IMR-90 (cell line): ENCODE results near the gene SRRM2. TPM values are rescaled to one million over a fixed set of nuclear protein-coding genes. Genes with fewer than 3 reads are reported as not detected.

Source experiments
- ATAC-seq: fragments of 200-7000 bp; cut with Tn5 transposase; 2 replicates; pipeline ENCODE4 v1.9.1; 2020; ENCODE audit warnings: low read depth, mild to moderate bottlenecking, moderate library complexity
- BruUV-seq: library from RNA; stranded (reverse); fragments of 400-500 nt; replicated peaks from 2 replicates; lab custom pipeline; 2021; lab: Mats Ljungman, UMichigan
- CTCF ChIA-PET: fragments of 300-600 bp; formaldehyde crosslinking; extraction: SDS; loops from one replicate; lab custom pipeline; 2021; ENCODE audit warnings: antibody characterized with exemption; lab: Yijun Ruan, JAX
- POLR2A ChIA-PET: fragments of 300-600 bp; sonication (Branson Sonifier 250); formaldehyde crosslinking; loops from one replicate; lab custom pipeline; 2022; ENCODE audit warnings: antibody characterized with exemption; ENCODE audit not compliant: unreplicated experiment; lab: Charles Lee
- DNase-seq: peaks from one replicate; pipeline ENCODE4 v3.0.0; 2013
- H2AFZ ChIP-seq: replicated peaks from 2 replicates; pipeline ENCODE3; 2013; ENCODE audit warnings: low read length, mild to moderate bottlenecking; ENCODE audit not compliant: poor library complexity
- H2AK5ac ChIP-seq: 2 replicates; pipeline ENCODE4 v1.6.1; 2013; ENCODE audit warnings: low read depth, low read length, inconsistent platforms
- H2AK9ac ChIP-seq: replicated peaks from 2 replicates; pipeline ENCODE3; 2013; ENCODE audit warnings: mild to moderate bottlenecking, low read depth, low read length, moderate library complexity; ENCODE audit not compliant: poor library complexity
- H2BK120ac ChIP-seq: 2 replicates; pipeline ENCODE4 v1.6.1; 2013; ENCODE audit warnings: low read depth, low read length, inconsistent platforms
- H2BK15ac ChIP-seq: 3 replicates; pipeline ENCODE4 v1.6.1; 2013; ENCODE audit warnings: low read depth, low read length, inconsistent platforms
- H2BK20ac ChIP-seq: 2 replicates; pipeline ENCODE4 v1.6.1; 2013; ENCODE audit warnings: low read depth, mild to moderate bottlenecking, inconsistent platforms, low read length, moderate library complexity
- H2BK5ac ChIP-seq: 2 replicates; pipeline ENCODE4 v1.6.1; 2013; ENCODE audit warnings: mild to moderate bottlenecking, low read depth, low read length, inconsistent platforms; ENCODE audit not compliant: poor library complexity, severe bottlenecking
- H3K14ac ChIP-seq: replicated peaks from 2 replicates; pipeline ENCODE4 v1.6.1; 2013; ENCODE audit warnings: low read depth, low read length, inconsistent platforms
- H3K18ac ChIP-seq: 2 replicates; pipeline ENCODE4 v1.6.1; 2013; ENCODE audit warnings: low read depth, low read length, control low read depth
- H3K23ac ChIP-seq: 2 replicates; pipeline ENCODE4 v1.6.1; 2013; ENCODE audit warnings: low read depth, low read length, inconsistent platforms
- H3K27ac ChIP-seq: 2 replicates; pipeline ENCODE4 v1.5.1; 2013; ENCODE audit warnings: mild to moderate bottlenecking, control low read depth, low read length; ENCODE audit not compliant: insufficient read depth
- H3K27me3 ChIP-seq: 2 replicates; pipeline ENCODE4 v1.6.1; 2013; ENCODE audit warnings: low read length; ENCODE audit not compliant: control insufficient read depth, insufficient read depth
- H3K36me3 ChIP-seq: 2 replicates; pipeline ENCODE4 v1.6.1; 2013; ENCODE audit warnings: low read length, mixed read lengths; ENCODE audit not compliant: control insufficient read depth, insufficient read depth
- H3K4ac ChIP-seq: 2 replicates; pipeline ENCODE4 v1.6.1; 2013; ENCODE audit warnings: low read depth, low read length, inconsistent platforms
- H3K4me1 ChIP-seq: 2 replicates; pipeline ENCODE4 v1.6.1; 2013; ENCODE audit warnings: low read length, mixed read lengths; ENCODE audit not compliant: control insufficient read depth, insufficient read depth
- H3K4me2 ChIP-seq: 2 replicates; pipeline ENCODE4 v1.6.1; 2013; ENCODE audit warnings: low read depth, mild to moderate bottlenecking, control low read depth, low read length, moderate library complexity
- H3K4me3 ChIP-seq: 2 replicates; pipeline ENCODE4 v1.5.1; 2013; ENCODE audit warnings: low read depth, mild to moderate bottlenecking, control low read depth, low read length, moderate library complexity; ENCODE audit not compliant: insufficient read depth
- H3K56ac ChIP-seq: 2 replicates; pipeline ENCODE4 v1.6.1; 2013; ENCODE audit warnings: low read length, inconsistent platforms; ENCODE audit not compliant: insufficient read depth; ENCODE audit errors: extremely low read depth
- H3K79me1 ChIP-seq, 2 experiments: 2 replicates each; pipeline ENCODE4 v1.6.1; 2013; ENCODE audit warnings: low read length in 2 of 2, inconsistent platforms in 1 of 2, low read depth in 1 of 2
- H3K9ac ChIP-seq: 2 replicates; pipeline ENCODE4 v1.6.1; 2013; ENCODE audit warnings: low read depth, low read length, control low read depth
- H3K9me1 ChIP-seq: 2 replicates; pipeline ENCODE4 v1.6.1; 2013; ENCODE audit warnings: low read length, inconsistent platforms; ENCODE audit not compliant: insufficient read depth
- H3K9me3 ChIP-seq: 2 replicates; pipeline ENCODE4 v1.6.1; 2013; ENCODE audit warnings: low read length; ENCODE audit not compliant: control insufficient read depth, insufficient read depth
- H4K20me1 ChIP-seq: 2 replicates; pipeline ENCODE4 v1.6.1; 2013; ENCODE audit warnings: low read length, inconsistent platforms; ENCODE audit not compliant: insufficient read depth
- H4K5ac ChIP-seq: 2 replicates; pipeline ENCODE4 v1.6.1; 2013; ENCODE audit warnings: mild to moderate bottlenecking, low read depth, low read length, control low read depth
- H4K8ac ChIP-seq, 2 experiments: 2 replicates each; pipeline ENCODE4 v1.6.1; 2013; ENCODE audit warnings: low read depth in 2 of 2, low read length in 2 of 2, control low read depth in 1 of 2, inconsistent platforms in 1 of 2
- H4K91ac ChIP-seq: 2 replicates; pipeline ENCODE4 v1.6.1; 2013; ENCODE audit warnings: low read depth, low read length, inconsistent platforms; ENCODE audit not compliant: insufficient read depth
- MAFK ChIP-seq: IDR thresholded peaks from 2 replicates; pipeline ENCODE4 v1.6.1; 2012; ENCODE audit warnings: low read depth, low read length, improper control_type of control experiment
- MAZ ChIP-seq: IDR thresholded peaks from 2 replicates; pipeline ENCODE4 v1.6.1; 2012; ENCODE audit warnings: low read depth, mild to moderate bottlenecking, low read length, improper control_type of control experiment, moderate library complexity, borderline replicate concordance
- RCOR1 ChIP-seq: IDR thresholded peaks from 2 replicates; pipeline ENCODE4 v1.6.1; 2012; ENCODE audit warnings: mild to moderate bottlenecking, low read length, improper control_type of control experiment; ENCODE audit not compliant: insufficient replicate concordance
- SMC3 ChIP-seq: fragments of 150-350 bp; IDR thresholded peaks from 2 replicates; pipeline ENCODE4 v1.6.1; 2016; ENCODE audit warnings: low read depth, mild to moderate bottlenecking, antibody characterized with exemption, low read length, moderate library complexity
- WGBS, 2 experiments: methylation state at CpG; one replicate each; pipeline versions ENCODE4 v1.1.5 to v1.1.7; 2013; ENCODE audit warnings: missing lambda C conversion rate in 2 of 2; ENCODE audit not compliant: insufficient read length in 1 of 2; ENCODE audit errors: extremely low coverage in 2 of 2; 5-methylcytosine and 5-hydroxymethylcytosine counted together
- dilution Hi-C: fragments of 300-500 bp; cut with HindIII; formaldehyde crosslinking; loops from one replicate; pipeline ENCODE4 v1.14.3; 2018; ENCODE audit warnings: low sequenced_read_pairs; ENCODE audit not compliant: unreplicated experiment
- in situ Hi-C: fragments of 300-500 bp; cut with MboI; formaldehyde crosslinking; loops from 3 replicates; pipeline ENCODE4 v1.14.3; 2019; ENCODE audit warnings: low sequenced_read_pairs, inconsistent platforms, mixed read lengths
- intact Hi-C: fragments of 100-400 bp; cut with micrococcal nuclease; formaldehyde crosslinking; loops from 2 replicates; pipeline ENCODE4 v1.10.0; 2022
- polyA plus RNA-seq, 3 experiments: library from polyadenylated mRNA; depleted of rRNA; stranded (reverse); fragments of >200 nt; gene quantifications; 2 replicates each; pipeline ENCODE4 v1.2.3, GENCODE V29; 2012; ENCODE audit warnings: low replicate concordance in 1 of 3
- total RNA-seq: library from RNA; depleted of rRNA; stranded (reverse); fragments of >200 nt; gene quantifications from 2 replicates; pipeline ENCODE4 v1.2.3, GENCODE V29; 2012
- TF ChIP-seq, protein P1 (sequence below): conservative IDR thresholded peaks from 2 replicates; pipeline ENCODE4 v1.5.1; 2012; ENCODE audit warnings: mild to moderate bottlenecking, low read depth, low read length, improper control_type of control experiment
- TF ChIP-seq, protein P2 (sequence below): fragments of 150-350 bp; IDR thresholded peaks from 2 replicates; pipeline ENCODE4 v1.6.1; 2017; ENCODE audit warnings: mild to moderate bottlenecking, antibody characterized with exemption, low read length, low read depth

SRRM2 gene
- total and polyA plus RNA-seq, 2 of the 4 experiments (the other 2 are of a cell fraction) = 20.3 to 300 TPM

DNA sequence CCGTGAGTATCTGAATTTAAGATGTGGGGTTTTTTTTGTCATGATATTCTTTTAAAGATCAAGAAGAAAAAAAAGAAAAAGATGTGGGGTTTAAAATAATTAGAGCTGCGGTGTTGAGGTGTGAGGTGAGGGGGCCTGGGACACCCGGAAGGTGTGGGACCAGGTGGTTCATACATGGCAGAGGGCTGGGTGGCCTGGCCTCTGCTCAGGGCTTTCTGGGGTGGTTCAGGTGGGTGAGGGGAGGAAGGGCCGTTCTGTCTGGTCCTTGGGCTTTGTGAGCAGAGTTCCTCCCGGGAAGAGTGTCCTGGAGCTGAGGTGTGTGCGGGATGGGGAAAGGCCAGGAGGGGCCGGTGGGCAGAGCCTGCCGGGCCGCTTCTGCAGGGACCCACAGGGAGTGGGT is 37.4 kb upstream of the SRRM2 start:
- H3K9ac ChIP-seq = no peak overlapping the region
- H2AK5ac ChIP-seq = no peak overlapping the region
- no peak overlapping the region for H3K27ac ChIP-seq
- no peak overlapping the region for H3K4me2 ChIP-seq
- no peak overlapping the region for H2AK9ac ChIP-seq
- H3K36me3 ChIP-seq = no peaks in the 10 kb centered on the region
- no peak overlapping the region for H3K18ac ChIP-seq
- no peak overlapping the region for H3K23ac ChIP-seq
- H2BK5ac ChIP-seq = no peak overlapping the region
- no peaks in the 10 kb centered on the region for H3K4me1 ChIP-seq
- WGBS, 2 experiments = 40% methylated on average over 1 of the region's 9 CpGs; no CpG with 5 or more reads in 1 of the 2 experiments
- H3K79me1 ChIP-seq = no peaks in the 10 kb centered on the region; a peak in 1 of 4 replicates
- no peak overlapping the region for H2BK120ac ChIP-seq
- ATAC-seq = no peak
- H3K9me1 ChIP-seq = no peaks in the 10 kb centered on the region
- no peak overlapping the region for H4K91ac ChIP-seq
- no peak overlapping the region for H3K56ac ChIP-seq
- no peak overlapping the region for H3K14ac ChIP-seq
- H4K5ac ChIP-seq = no peak overlapping the region
- dilution Hi-C loops (no loop called here), intact Hi-C loops (no loop called here), in situ Hi-C loops (no loop called here)
- no peak overlapping the region for H3K4ac ChIP-seq
- BruUV-seq = no TSS peak
- H4K20me1 ChIP-seq = peaks cover 7% of the 10 kb centered on the region
- no peak overlapping the region for H2BK15ac ChIP-seq
- no peaks in the 10 kb centered on the region for H3K9me3 ChIP-seq
- POLR2A ChIA-PET = no interaction called here
- DNase-seq = no peak
- no peaks in the 10 kb centered on the region for H3K27me3 ChIP-seq
- CTCF ChIA-PET = no interaction called here
- H2BK20ac ChIP-seq = no peak overlapping the region
- no peak for TF ChIP-seq MAFK
- TF ChIP-seq, protein P1, sequence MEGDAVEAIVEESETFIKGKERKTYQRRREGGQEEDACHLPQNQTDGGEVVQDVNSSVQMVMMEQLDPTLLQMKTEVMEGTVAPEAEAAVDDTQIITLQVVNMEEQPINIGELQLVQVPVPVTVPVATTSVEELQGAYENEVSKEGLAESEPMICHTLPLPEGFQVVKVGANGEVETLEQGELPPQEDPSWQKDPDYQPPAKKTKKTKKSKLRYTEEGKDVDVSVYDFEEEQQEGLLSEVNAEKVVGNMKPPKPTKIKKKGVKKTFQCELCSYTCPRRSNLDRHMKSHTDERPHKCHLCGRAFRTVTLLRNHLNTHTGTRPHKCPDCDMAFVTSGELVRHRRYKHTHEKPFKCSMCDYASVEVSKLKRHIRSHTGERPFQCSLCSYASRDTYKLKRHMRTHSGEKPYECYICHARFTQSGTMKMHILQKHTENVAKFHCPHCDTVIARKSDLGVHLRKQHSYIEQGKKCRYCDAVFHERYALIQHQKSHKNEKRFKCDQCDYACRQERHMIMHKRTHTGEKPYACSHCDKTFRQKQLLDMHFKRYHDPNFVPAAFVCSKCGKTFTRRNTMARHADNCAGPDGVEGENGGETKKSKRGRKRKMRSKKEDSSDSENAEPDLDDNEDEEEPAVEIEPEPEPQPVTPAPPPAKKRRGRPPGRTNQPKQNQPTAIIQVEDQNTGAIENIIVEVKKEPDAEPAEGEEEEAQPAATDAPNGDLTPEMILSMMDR = no peak
- TF ChIP-seq, protein P2, sequence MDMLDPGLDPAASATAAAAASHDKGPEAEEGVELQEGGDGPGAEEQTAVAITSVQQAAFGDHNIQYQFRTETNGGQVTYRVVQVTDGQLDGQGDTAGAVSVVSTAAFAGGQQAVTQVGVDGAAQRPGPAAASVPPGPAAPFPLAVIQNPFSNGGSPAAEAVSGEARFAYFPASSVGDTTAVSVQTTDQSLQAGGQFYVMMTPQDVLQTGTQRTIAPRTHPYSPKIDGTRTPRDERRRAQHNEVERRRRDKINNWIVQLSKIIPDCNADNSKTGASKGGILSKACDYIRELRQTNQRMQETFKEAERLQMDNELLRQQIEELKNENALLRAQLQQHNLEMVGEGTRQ = no peak
- TF ChIP-seq SMC3 = no peak
- TF ChIP-seq MAZ = no peak
- no peak for TF ChIP-seq RCOR1
- no peak overlapping the region for H4K8ac ChIP-seq
- no peak overlapping the region for H3K4me3 ChIP-seq
- no peak overlapping the region for H2AFZ ChIP-seq
